GM12878 (cell line): ENCODE results near the gene GMDS. TPM values are rescaled to one million over a fixed set of nuclear protein-coding genes. Genes with fewer than 3 reads are reported as not detected.

ENCODE experiments used
- CBFB ChIP-seq: IDR thresholded peaks from 2 replicates; pipeline ENCODE4 v1.6.1; 2016; ENCODE audit warnings: antibody characterized with exemption, low read depth
- CREM ChIP-seq: IDR thresholded peaks from 2 replicates; pipeline ENCODE4 v1.6.1; 2014; ENCODE audit warnings: antibody characterized with exemption, low read depth
- FOS ChIP-seq: IDR thresholded peaks from 3 replicates; pipeline ENCODE4 v1.6.1; 2011; ENCODE audit warnings: borderline replicate concordance; ENCODE audit not compliant: insufficient read length; ENCODE audit errors: extremely low read depth
- KAT2A ChIP-seq: conservative IDR thresholded peaks from 2 replicates; pipeline ENCODE4 v1.6.1; 2011; ENCODE audit warnings: low read depth, low read length; ENCODE audit not compliant: control insufficient read depth
- MTA2 ChIP-seq: fragments of 450-650 bp; IDR thresholded peaks from 2 replicates; pipeline ENCODE4 v1.6.1; 2016; ENCODE audit warnings: low read depth, mild to moderate bottlenecking, moderate library complexity
- POLR2A ChIP-seq: IDR thresholded peaks from 2 replicates; pipeline ENCODE4 v1.6.1; 2011; ENCODE audit warnings: low read depth, mild to moderate bottlenecking, low read length
- RBBP5 ChIP-seq: fragments of 200-600 bp; sonication (generic); conservative IDR thresholded peaks from 2 replicates; pipeline ENCODE4 v1.6.1; 2016
- SPI1 ChIP-seq: IDR thresholded peaks from 2 replicates; pipeline ENCODE4 v1.6.1; 2011; ENCODE audit warnings: low read depth, mild to moderate bottlenecking, low read length, moderate library complexity, borderline replicate concordance; ENCODE audit not compliant: insufficient read depth
- STAT3 ChIP-seq: IDR thresholded peaks from 2 replicates; pipeline ENCODE4 v1.6.1; 2011; ENCODE audit warnings: low read depth, low read length, improper control_type of control experiment
- TBL1XR1 ChIP-seq: IDR thresholded peaks from 2 replicates; pipeline ENCODE4 v1.6.1; 2012; ENCODE audit warnings: low read depth, low read length, improper control_type of control experiment
- TCF3 ChIP-seq: IDR thresholded peaks from 2 replicates; pipeline ENCODE4 v1.6.1; 2012; ENCODE audit warnings: low read depth, mild to moderate bottlenecking, low read length, borderline replicate concordance; ENCODE audit not compliant: insufficient read depth
- polyA plus RNA-seq, 11 experiments: library from polyadenylated mRNA; depleted of rRNA in 4 of 11; unstranded in 6 of 11; stranded (reverse) in 5 of 11; fragments of >200 nt; fragmentation: Nextera tagmentation in 4 of 11; fragmentation: Illumina TruSeq in 1 of 11; extraction: Ambion mirVana in 4 of 11; extraction: Trizol in 1 of 11; gene quantifications; 1 replicate in 1 of 11; 2 replicates in 10 of 11; pipeline versions ENCODE4 v1.2.1 to v1.2.3, GENCODE V29; 2011 to 2016; ENCODE audit warnings: inconsistent platforms in 2 of 11, missing spikeins in 2 of 11, low read depth in 1 of 11
- total RNA-seq, 4 experiments: library from RNA; depleted of rRNA in 3 of 4; stranded (reverse); fragments of >200 nt in 3 of 4; fragmentation: Illumina TruSeq in 1 of 4; extraction: Trizol in 1 of 4; gene quantifications; 2 replicates each; pipeline versions ENCODE4 v1.2.1 to v1.2.3, GENCODE V29; 2013 to 2021
- TF ChIP-seq, protein P1 (sequence below): fragments of 450-650 bp; IDR thresholded peaks from 2 replicates; pipeline ENCODE4 v1.6.1; 2016; ENCODE audit warnings: mild to moderate bottlenecking, moderate library complexity, borderline replicate concordance

GMDS gene
- total and polyA plus RNA-seq, 10 of the 15 experiments (the other 5 are each of a cell fraction or from before 2014, with no cell fraction given) = 0.61 to 53.8 (median 29.3) TPM

DNA sequence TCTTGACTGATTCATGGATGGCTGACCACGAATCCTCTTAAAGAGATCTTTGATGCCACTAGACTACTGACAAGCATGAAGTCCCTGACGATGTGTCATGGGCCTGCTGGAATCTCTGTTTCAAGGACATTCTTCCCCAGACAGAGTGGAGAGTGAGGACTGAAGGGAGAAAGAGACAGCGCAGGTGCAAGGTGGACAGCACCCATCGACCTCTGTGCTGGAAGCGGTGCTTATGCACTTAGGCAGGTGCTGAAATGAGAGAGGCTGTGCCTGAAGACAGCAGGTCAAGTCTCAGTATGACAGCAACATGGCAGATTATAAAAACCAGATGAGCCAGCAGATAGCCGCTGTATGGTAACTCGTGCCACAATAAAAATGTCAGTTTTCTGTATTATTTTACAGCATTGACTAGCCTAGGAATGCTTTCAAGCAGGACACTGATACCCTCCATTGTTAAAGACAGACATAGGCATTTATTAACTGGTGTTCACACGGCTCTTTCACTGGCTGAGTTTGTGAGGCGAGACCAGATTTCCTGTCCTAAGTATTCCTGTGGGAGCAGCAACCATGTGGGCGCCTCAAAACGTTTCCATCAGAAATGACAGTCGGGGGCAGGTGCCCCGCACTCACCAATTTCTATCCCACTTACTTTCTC is 588.2 kb downstream of the GMDS start (continued):
- TF ChIP-seq, protein P1, sequence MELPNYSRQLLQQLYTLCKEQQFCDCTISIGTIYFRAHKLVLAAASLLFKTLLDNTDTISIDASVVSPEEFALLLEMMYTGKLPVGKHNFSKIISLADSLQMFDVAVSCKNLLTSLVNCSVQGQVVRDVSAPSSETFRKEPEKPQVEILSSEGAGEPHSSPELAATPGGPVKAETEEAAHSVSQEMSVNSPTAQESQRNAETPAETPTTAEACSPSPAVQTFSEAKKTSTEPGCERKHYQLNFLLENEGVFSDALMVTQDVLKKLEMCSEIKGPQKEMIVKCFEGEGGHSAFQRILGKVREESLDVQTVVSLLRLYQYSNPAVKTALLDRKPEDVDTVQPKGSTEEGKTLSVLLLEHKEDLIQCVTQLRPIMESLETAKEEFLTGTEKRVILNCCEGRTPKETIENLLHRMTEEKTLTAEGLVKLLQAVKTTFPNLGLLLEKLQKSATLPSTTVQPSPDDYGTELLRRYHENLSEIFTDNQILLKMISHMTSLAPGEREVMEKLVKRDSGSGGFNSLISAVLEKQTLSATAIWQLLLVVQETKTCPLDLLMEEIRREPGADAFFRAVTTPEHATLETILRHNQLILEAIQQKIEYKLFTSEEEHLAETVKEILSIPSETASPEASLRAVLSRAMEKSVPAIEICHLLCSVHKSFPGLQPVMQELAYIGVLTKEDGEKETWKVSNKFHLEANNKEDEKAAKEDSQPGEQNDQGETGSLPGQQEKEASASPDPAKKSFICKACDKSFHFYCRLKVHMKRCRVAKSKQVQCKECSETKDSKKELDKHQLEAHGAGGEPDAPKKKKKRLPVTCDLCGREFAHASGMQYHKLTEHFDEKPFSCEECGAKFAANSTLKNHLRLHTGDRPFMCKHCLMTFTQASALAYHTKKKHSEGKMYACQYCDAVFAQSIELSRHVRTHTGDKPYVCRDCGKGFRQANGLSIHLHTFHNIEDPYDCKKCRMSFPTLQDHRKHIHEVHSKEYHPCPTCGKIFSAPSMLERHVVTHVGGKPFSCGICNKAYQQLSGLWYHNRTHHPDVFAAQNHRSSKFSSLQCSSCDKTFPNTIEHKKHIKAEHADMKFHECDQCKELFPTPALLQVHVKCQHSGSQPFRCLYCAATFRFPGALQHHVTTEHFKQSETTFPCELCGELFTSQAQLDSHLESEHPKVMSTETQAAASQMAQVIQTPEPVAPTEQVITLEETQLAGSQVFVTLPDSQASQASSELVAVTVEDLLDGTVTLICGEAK = no peak
- TF ChIP-seq RBBP5 (no peak), FOS (no peak), SPI1 (no peak), KAT2A (no peak), STAT3 (no peak), CBFB (no peak), POLR2A (no peak), TBL1XR1 (no peak), CREM (no peak), MTA2 (no peak), TCF3 (no peak)
